K562 (cell line): ENCODE results near the gene DMP1. TPM values are rescaled to one million over a fixed set of nuclear protein-coding genes. Genes with fewer than 3 reads are reported as not detected.

Source experiments
- ATAC-seq: fragments of 200-7000 bp; cut with Tn5 transposase; 3 replicates; pipeline ENCODE4 v1.9.1; 2020; ENCODE audit warnings: moderate library complexity
- BruUV-seq: library from RNA; stranded (reverse); fragments of 400-500 nt; replicated peaks from 2 replicates; lab custom pipeline; 2021; lab: Mats Ljungman, UMichigan
- CTCF ChIA-PET: fragments of 300-600 bp; formaldehyde crosslinking; extraction: SDS; loops from one replicate; lab custom pipeline; 2021; ENCODE audit warnings: low intra/inter-chr PET ratio; lab: Yijun Ruan, JAX
- POLR2A ChIA-PET: fragments of 300-600, 350-650 bp; sonication (Branson Sonifier 250); formaldehyde crosslinking; extraction: SDS; loops from one replicate; lab custom pipeline; 2021; ENCODE audit warnings: antibody characterized with exemption, inconsistent platforms; lab: Yijun Ruan, JAX
- DNase-seq, 4 experiments: peaks; one replicate each; pipeline versions ENCODE4 v3.0.0 to v3.0.0-alpha.2; 2011 to 2018; ENCODE audit warnings: low spot score in 3 of 4, mixed read lengths in 3 of 4; ENCODE audit errors: extremely low read depth in 1 of 4
- FAIRE-seq: peaks from 2 replicates; lab custom pipeline; 2011; peaks lifted over from hg19 to GRCh38; lab: Jason Lieb, UNC
- H2AFZ ChIP-seq: 2 replicates; pipeline ENCODE4 v1.6.0; 2011; ENCODE audit warnings: low read depth, low read length, control low read depth, inconsistent platforms
- H3K27ac ChIP-seq: fragments of 200-600 bp; 3 replicates; pipeline ENCODE4 v1.8.0; 2011; ENCODE audit warnings: low read depth, mild to moderate bottlenecking, control low read depth, inconsistent platforms, low read length, moderate library complexity, mixed read lengths; ENCODE audit errors: extremely low read depth
- H3K27me3 ChIP-seq, 2 experiments: fragments of 300-600 bp in 1 of 2; 2 replicates in 1 of 2; 3 replicates in 1 of 2; pipeline versions ENCODE4 v1.6.0 to v1.8.0; 2011; ENCODE audit warnings: inconsistent platforms in 2 of 2, low read length in 2 of 2, mild to moderate bottlenecking in 1 of 2, mixed read lengths in 1 of 2, moderate library complexity in 1 of 2; ENCODE audit not compliant: control insufficient read depth in 2 of 2, insufficient read depth in 2 of 2
- H3K36me3 ChIP-seq: fragments of 300-600 bp; 3 replicates; pipeline ENCODE4 v1.8.0; 2011; ENCODE audit warnings: mild to moderate bottlenecking, low read length, inconsistent platforms; ENCODE audit not compliant: control insufficient read depth, insufficient read depth
- H3K4me1 ChIP-seq, 2 experiments: fragments of 200-600 bp in 1 of 2; replicated peaks in 1 of 2; 2 replicates in 1 of 2; 3 replicates in 1 of 2; pipeline versions ENCODE4 v1.5.1 to v1.8.0; 2011; ENCODE audit warnings: inconsistent platforms in 2 of 2, low read length in 2 of 2, mild to moderate bottlenecking in 1 of 2, mixed read lengths in 1 of 2, moderate library complexity in 1 of 2; ENCODE audit not compliant: control insufficient read depth in 2 of 2, insufficient read depth in 2 of 2
- H3K4me2 ChIP-seq: 2 replicates; pipeline ENCODE4 v1.6.1; 2011; ENCODE audit warnings: low read length, control low read depth, inconsistent platforms, mixed read lengths; ENCODE audit not compliant: insufficient read depth
- H3K4me3 ChIP-seq: fragments of 200-600 bp; sonication (generic), shearing (Covaris generic); 2 replicates; pipeline ENCODE4 v1.5.1; 2016; ENCODE audit warnings: control low read depth, inconsistent platforms
- H3K79me2 ChIP-seq: fragments of 200-600 bp; 3 replicates; pipeline ENCODE4 v1.8.0; 2011; ENCODE audit warnings: low read length, inconsistent platforms; ENCODE audit not compliant: control insufficient read depth, insufficient read depth
- H3K9ac ChIP-seq, 2 experiments: 2 replicates each; pipeline versions ENCODE4 v1.6.0 to v1.6.1; 2011; ENCODE audit warnings: low read depth in 2 of 2, low read length in 2 of 2, control low read depth in 1 of 2, inconsistent platforms in 1 of 2, mild to moderate bottlenecking in 1 of 2, mixed read lengths in 1 of 2; ENCODE audit not compliant: insufficient read depth in 1 of 2
- H3K9me1 ChIP-seq: one replicate; pipeline ENCODE4 v1.6.0; 2011; ENCODE audit warnings: inconsistent platforms, mild to moderate bottlenecking, low read length, moderate library complexity; ENCODE audit not compliant: control insufficient read depth, insufficient read depth
- H3K9me3 ChIP-seq: replicated peaks from 2 replicates; pipeline ENCODE4 v1.5.1; 2011; ENCODE audit warnings: low read depth, low read length, inconsistent platforms; ENCODE audit not compliant: control insufficient read depth, insufficient read depth
- H4K20me1 ChIP-seq: replicated peaks from 2 replicates; pipeline ENCODE4 v1.6.1; 2011; ENCODE audit warnings: low read length, inconsistent platforms, mixed read lengths; ENCODE audit not compliant: control insufficient read depth, insufficient read depth
- NFIC ChIP-seq: fragments of 450-650 bp; IDR thresholded peaks from 2 replicates; pipeline ENCODE4 v1.6.1; 2017; ENCODE audit warnings: mild to moderate bottlenecking, inconsistent platforms
- NFIX ChIP-seq: fragments of 250-450 bp; sonication (Bioruptor Pico); IDR thresholded peaks from 2 replicates; pipeline ENCODE4 v1.4.0; 2020; ENCODE audit warnings: low read depth, mild to moderate bottlenecking, moderate library complexity
- NFYB ChIP-seq: IDR thresholded peaks from 2 replicates; pipeline ENCODE4 v1.6.1; 2011; ENCODE audit warnings: mild to moderate bottlenecking, moderate library complexity; ENCODE audit not compliant: insufficient read length; ENCODE audit errors: extremely low read depth
- ZBTB7A ChIP-seq: IDR thresholded peaks from 2 replicates; pipeline ENCODE4 v1.6.1; 2011; ENCODE audit warnings: low read depth, mild to moderate bottlenecking, low read length, moderate library complexity, borderline replicate concordance; ENCODE audit not compliant: control insufficient read depth
- WGBS: fragments of 100-300 bp; shearing (Covaris generic); methylation state at CpG from one replicate; pipeline ENCODE4 v1.1.6; 2016; ENCODE audit warnings: low coverage, mixed read lengths; ENCODE audit not compliant: insufficient coverage; ENCODE audit errors: missing lambda C conversion rate; 5-methylcytosine and 5-hydroxymethylcytosine counted together
- in situ Hi-C: fragments of 300-500 bp; cut with MboI; formaldehyde crosslinking; loops from 4 replicates; pipeline ENCODE4 v1.15.0; 2018; ENCODE audit warnings: inconsistent platforms, mixed read lengths
- intact Hi-C: fragments of 100-400 bp; cut with micrococcal nuclease; formaldehyde crosslinking; loops from 2 replicates; pipeline ENCODE4 v1.14.2; 2022
- polyA plus RNA-seq, 8 experiments: library from polyadenylated mRNA; depleted of rRNA in 4 of 8; stranded (reverse) in 5 of 8; unstranded in 3 of 8; fragments of >200 nt; fragmentation: Nextera tagmentation in 2 of 8; fragmentation: Illumina TruSeq in 1 of 8; extraction: Ambion mirVana in 2 of 8; extraction: Trizol in 1 of 8; gene quantifications; 2 replicates each; pipeline versions ENCODE4 v1.2.1 to v1.2.3, GENCODE V29; 2011 to 2014; ENCODE audit warnings: inconsistent platforms in 1 of 8, missing spikeins in 1 of 8
- total RNA-seq, 7 experiments: library from RNA; depleted of rRNA in 6 of 7; stranded (reverse); fragments of >200 nt in 6 of 7; fragmentation: Illumina TruSeq in 2 of 7; extraction: Trizol in 2 of 7; gene quantifications; 2 replicates each; pipeline versions ENCODE4 v1.2.1 to v1.2.3, GENCODE V29; 2011 to 2021; ENCODE audit warnings: low replicate concordance in 1 of 7
- TF ChIP-seq, protein P1 (sequence below): fragments of 250-450 bp; sonication (Bioruptor Pico); IDR thresholded peaks from 2 replicates; pipeline ENCODE4 v1.5.0; 2021
- TF ChIP-seq, protein P2 (sequence below): fragments of 450-650 bp; IDR thresholded peaks from 2 replicates; pipeline ENCODE4 v1.6.1; 2016; ENCODE audit warnings: low read depth

Gene DMP1
- total and polyA plus RNA-seq, 9 of the 15 experiments (the other 6 are each of a cell fraction or from before 2014, with no cell fraction given), result not detected

DNA sequence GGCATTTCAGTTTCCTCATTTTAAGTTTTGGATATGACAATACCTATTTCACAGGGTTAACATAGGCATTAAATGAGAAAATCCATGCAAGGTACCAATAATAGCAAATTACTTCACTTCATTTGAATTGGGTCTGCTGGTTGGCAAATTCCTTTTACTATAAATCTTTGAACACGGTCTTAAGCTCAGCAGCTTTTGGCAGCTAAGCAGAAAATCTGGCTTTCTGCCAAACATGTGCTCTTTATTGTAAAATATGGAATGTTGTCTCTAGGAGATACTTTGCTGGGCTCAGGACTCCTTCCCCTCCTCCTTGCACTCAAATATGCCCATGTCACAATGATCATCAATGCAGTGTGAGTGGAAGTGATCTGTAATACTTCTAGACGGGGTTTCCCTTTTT, 16.8 kb upstream of the DMP1 start:
- TF ChIP-seq NFIX (CRISPR knock-in tag), result peak; percentile 42; the same call in 1 of the 2 replicates
- TF ChIP-seq, protein P1, sequence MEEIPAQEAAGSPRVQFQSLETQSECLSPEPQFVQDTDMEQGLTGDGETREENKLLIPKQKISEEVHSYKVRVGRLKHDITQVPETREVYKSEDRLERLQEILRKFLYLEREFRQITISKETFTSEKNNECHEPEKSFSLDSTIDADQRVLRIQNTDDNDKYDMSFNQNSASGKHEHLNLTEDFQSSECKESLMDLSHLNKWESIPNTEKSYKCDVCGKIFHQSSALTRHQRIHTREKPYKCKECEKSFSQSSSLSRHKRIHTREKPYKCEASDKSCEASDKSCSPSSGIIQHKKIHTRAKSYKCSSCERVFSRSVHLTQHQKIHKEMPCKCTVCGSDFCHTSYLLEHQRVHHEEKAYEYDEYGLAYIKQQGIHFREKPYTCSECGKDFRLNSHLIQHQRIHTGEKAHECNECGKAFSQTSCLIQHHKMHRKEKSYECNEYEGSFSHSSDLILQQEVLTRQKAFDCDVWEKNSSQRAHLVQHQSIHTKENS (CRISPR knock-in tag), result no peak
- TF ChIP-seq NFIC, result peak; percentile 89
- ChIA-PET POLR2A (interaction anchor here (0.6 kb wide), 1 partner anchor 32 kb away, joined by 3 read pairs; no protein-coding TSS in a partner anchor), CTCF (no interaction called here)
- Histone ChIP-seq H3K27me3 (no peaks in the 10 kb centered on the region), H4K20me1 (no peaks in the 10 kb centered on the region), H3K9ac (no peak overlapping the region), H3K27ac (no peak overlapping the region), H3K9me1 (no peaks in the 10 kb centered on the region), H2AFZ (no peak overlapping the region), H3K79me2 (no peaks in the 10 kb centered on the region), H3K4me2 (no peak overlapping the region), H3K4me1 (no peaks in the 10 kb centered on the region), H3K4me3 (no peak overlapping the region), H3K36me3 (no peaks in the 10 kb centered on the region), H3K9me3 (no peaks in the 10 kb centered on the region)
- intact Hi-C loops (no loop called here), in situ Hi-C loops (no loop called here)
- DNase-seq (peak in 1 of 4 experiments; percentile 4), ATAC-seq (no peak), FAIRE-seq (no peak)
- BruUV-seq, result no TSS peak
- 0% methylated on average over 2 of the region's 2 CpGs for WGBS

DNA sequence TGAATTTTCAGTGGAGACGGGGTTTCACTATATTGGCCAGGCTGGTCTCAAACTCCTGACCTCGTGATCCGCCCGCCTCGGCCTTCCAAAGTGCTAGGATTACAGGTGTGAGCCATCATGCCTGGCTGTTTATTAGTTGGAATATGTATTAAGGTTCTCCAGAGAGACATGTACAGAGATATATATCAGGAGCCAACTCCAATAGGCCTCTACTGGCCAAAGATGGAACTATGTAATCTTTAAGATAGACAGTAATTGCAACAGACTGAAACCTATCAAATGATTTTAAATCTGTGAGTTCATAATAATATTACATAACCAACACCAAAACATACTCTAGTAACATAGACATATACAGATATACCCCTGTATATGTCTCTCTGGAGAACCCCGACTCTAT, 5.8 kb upstream of the DMP1 start:
- FAIRE-seq (no peak), DNase-seq (no peak), ATAC-seq (0 out of 3 replicates have a peak, but pooled peaks have one; percentile 28)
- Histone ChIP-seq H3K9me3 (no peaks in the 10 kb centered on the region), H3K4me1 (no peaks in the 10 kb centered on the region), H3K4me3 (no peak overlapping the region), H4K20me1 (no peaks in the 10 kb centered on the region), H3K79me2 (no peaks in the 10 kb centered on the region), H3K4me2 (no peak overlapping the region), H3K9me1 (no peaks in the 10 kb centered on the region), H3K9ac (no peak overlapping the region), H2AFZ (no peak overlapping the region), H3K36me3 (no peaks in the 10 kb centered on the region), H3K27ac (no peak overlapping the region), H3K27me3 (no peaks in the 10 kb centered on the region)
- in situ Hi-C loops (no loop called here), intact Hi-C loops (no loop called here)
- no TSS peak for BruUV-seq
- WGBS, result 11% methylated on average over 6 of the region's 6 CpGs
- ChIA-PET CTCF (no interaction called here), POLR2A (interaction anchor here (0.8 kb wide), 1 partner anchor 19 kb away, joined by 3 read pairs; no protein-coding TSS in a partner anchor)
- TF ChIP-seq ZBTB7A (no peak), NFYB (no peak)
- TF ChIP-seq, protein P2, sequence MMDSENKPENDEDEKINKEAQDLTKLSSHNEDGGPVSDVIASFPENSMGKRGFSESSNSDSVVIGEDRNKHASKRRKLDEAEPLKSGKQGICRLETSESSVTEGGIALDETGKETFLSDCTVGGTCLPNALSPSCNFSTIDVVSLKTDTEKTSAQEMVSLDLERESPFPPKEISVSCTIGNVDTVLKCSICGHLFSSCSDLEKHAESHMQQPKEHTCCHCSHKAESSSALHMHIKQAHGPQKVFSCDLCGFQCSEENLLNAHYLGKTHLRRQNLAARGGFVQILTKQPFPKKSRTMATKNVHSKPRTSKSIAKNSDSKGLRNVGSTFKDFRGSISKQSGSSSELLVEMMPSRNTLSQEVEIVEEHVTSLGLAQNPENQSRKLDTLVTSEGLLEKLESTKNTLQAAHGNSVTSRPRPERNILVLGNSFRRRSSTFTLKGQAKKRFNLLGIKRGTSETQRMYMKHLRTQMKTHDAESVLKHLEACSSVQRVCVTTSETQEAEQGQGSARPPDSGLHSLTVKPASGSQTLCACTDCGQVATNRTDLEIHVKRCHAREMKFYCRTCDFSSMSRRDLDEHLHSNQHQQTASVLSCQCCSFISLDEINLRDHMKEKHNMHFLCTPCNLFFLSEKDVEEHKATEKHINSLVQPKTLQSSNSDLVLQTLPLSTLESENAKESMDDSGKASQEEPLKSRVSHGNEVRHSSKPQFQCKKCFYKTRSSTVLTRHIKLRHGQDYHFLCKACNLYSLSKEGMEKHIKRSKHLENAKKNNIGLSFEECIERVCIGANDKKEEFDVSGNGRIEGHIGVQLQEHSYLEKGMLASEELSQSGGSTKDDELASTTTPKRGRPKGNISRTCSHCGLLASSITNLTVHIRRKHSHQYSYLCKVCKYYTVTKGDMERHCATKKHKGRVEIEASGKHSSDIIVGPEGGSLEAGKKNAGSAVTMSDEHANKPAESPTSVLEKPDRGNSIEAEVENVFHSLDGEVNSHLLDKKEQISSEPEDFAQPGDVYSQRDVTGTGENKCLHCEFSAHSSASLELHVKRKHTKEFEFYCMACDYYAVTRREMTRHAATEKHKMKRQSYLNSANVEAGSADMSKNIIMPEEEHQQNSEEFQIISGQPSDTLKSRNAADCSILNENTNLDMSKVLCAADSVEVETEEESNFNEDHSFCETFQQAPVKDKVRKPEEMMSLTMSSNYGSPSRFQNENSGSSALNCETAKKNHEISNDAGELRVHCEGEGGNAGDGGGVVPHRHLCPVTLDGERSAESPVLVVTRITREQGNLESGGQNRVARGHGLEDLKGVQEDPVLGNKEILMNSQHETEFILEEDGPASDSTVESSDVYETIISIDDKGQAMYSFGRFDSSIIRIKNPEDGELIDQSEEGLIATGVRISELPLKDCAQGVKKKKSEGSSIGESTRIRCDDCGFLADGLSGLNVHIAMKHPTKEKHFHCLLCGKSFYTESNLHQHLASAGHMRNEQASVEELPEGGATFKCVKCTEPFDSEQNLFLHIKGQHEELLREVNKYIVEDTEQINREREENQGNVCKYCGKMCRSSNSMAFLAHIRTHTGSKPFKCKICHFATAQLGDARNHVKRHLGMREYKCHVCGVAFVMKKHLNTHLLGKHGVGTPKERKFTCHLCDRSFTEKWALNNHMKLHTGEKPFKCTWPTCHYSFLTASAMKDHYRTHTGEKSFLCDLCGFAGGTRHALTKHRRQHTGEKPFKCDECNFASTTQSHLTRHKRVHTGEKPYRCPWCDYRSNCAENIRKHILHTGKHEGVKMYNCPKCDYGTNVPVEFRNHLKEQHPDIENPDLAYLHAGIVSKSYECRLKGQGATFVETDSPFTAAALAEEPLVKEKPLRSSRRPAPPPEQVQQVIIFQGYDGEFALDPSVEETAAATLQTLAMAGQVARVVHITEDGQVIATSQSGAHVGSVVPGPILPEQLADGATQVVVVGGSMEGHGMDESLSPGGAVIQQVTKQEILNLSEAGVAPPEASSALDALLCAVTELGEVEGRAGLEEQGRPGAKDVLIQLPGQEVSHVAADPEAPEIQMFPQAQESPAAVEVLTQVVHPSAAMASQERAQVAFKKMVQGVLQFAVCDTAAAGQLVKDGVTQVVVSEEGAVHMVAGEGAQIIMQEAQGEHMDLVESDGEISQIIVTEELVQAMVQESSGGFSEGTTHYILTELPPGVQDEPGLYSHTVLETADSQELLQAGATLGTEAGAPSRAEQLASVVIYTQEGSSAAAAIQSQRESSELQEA, result no peak
